Type B pancreatic cell (in vitro differentiated cells): ENCODE measurements around the gene TNFAIP3. TPM values are rescaled to one million over a fixed set of nuclear protein-coding genes. Genes with fewer than 3 reads are reported as not detected.

Experiments
- DNase-seq: peaks from one replicate; pipeline ENCODE4 v3.0.0; 2021; ENCODE audit warnings: mixed read lengths; ENCODE audit not compliant: unreplicated experiment; ENCODE audit errors: extremely low spot score
- H3K27ac Mint-ChIP-seq: 2 replicates; pipeline ENCODE4 v1.8.0; 2021; ENCODE audit warnings: mild to moderate bottlenecking, mixed read lengths
- H3K27me3 Mint-ChIP-seq: 2 replicates; pipeline ENCODE4 v1.8.0; 2021; ENCODE audit warnings: mixed read lengths
- H3K36me3 Mint-ChIP-seq: 2 replicates; pipeline ENCODE4 v1.8.0; 2021; ENCODE audit warnings: mixed read lengths
- H3K4me1 Mint-ChIP-seq: one replicate; pipeline ENCODE4 v1.8.0; 2021; ENCODE audit warnings: mixed read lengths; ENCODE audit not compliant: unreplicated experiment
- H3K4me3 Mint-ChIP-seq: 2 replicates; pipeline ENCODE4 v1.8.0; 2021; ENCODE audit warnings: mild to moderate bottlenecking, mixed read lengths
- H3K9me3 Mint-ChIP-seq: 2 replicates; pipeline ENCODE4 v1.8.0; 2021; ENCODE audit warnings: mixed read lengths
- total RNA-seq: library from RNA; stranded (reverse); gene quantifications from 2 replicates; pipeline ENCODE4 v1.2.1, GENCODE V29; 2021; ENCODE audit warnings: low replicate concordance
- TF ChIP-seq, protein P1 (sequence below): fragments of 200-600 bp; sonication (generic); conservative IDR thresholded peaks from 2 replicates; pipeline ENCODE4 v1.5.0; 2021; ENCODE audit warnings: antibody characterized with exemption, mild to moderate bottlenecking

The TNFAIP3 gene
- total RNA-seq, 1 donor from 2014 or later = 15.2 TPM

DNA sequence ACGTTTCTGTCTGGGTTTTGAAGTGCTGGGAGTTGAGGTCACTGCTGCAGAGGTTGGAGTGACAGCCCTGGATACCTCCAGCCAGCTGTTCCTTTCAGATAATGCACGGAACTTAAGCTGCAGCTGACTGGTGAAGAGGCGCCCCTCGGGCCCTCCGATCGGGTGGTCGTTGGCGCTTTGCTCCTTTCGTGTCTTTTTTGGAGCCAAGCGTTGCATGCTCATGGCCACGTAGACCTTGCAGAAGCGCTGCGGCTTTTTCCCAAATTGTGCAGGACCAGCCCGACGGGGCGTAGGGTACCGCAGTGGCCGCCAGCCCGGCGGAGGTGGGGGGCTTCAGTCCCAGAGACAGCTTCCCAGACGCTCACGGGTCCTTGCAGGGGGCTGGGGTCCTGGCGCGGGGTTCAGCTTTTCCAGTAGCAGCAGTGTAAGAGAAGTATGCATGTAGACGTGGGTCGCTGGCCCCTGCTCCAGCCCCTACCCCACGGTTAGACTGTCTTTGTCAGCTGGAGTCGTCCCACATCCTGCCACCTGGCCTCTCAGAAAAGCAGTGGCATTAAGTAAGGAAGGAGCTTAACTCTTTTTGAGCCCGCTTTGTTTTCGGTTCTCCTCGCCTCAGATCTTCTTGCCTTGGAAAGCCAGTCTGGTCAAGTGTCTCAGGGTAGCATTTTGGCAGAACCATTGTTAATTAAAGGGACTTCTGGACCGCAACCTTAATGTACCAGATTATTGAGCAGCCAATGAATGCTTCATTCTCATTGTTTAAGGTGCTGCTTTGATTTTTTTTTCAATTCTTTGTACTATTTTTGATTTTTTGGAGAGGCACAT is 838 bp downstream of the TNFAIP3 start:
- peaks cover 25% of the 10 kb centered on the region for H3K36me3 Mint-ChIP-seq
- peaks cover 27% of the 10 kb centered on the region for H3K4me1 Mint-ChIP-seq
- no peak for DNase-seq

DNA sequence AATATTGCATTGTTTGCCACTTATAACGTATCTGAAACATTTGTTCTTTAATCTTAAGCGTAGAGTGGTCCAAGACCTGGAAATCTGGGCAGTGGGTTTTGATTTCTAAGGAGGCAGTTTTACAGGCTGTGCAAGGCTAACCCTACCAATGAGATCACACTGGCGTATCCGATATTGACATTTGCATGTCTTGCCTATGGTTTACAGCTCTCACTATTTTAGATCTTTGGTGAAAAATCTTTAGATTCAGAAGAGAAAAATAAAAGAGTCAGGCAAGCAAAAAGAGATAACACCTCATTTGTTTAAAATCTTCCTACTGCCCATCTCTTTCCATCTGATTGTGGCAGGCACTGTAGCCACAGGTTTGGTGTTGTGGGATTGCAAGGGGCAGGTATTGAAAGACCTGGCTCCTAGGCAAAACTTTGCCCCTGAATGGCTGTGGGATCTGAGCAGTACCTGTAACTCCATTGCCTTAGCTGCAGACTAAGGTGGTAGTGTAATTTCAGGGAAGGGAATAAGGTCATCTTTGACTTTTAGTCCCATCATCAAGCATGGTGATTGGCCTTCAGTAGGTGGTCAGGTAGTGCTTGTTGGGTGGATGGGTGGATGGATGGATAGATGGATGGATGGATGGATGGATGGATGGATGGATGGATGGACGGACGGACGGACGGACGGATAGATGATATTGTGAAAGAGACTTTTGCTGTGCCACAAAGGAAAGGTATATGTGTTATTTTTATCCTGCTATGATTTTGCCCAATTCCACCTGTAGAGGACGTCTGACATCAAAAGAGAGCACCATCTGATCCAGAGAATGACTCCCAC is 1.9 kb downstream of the TNFAIP3 start:
- H3K27me3 Mint-ChIP-seq = peaks cover 9% of the 10 kb centered on the region
- peaks cover 29% of the 10 kb centered on the region for H3K36me3 Mint-ChIP-seq
- H3K9me3 Mint-ChIP-seq = peaks cover 7% of the 10 kb centered on the region
- no peak for DNase-seq
- TF ChIP-seq, protein P1, sequence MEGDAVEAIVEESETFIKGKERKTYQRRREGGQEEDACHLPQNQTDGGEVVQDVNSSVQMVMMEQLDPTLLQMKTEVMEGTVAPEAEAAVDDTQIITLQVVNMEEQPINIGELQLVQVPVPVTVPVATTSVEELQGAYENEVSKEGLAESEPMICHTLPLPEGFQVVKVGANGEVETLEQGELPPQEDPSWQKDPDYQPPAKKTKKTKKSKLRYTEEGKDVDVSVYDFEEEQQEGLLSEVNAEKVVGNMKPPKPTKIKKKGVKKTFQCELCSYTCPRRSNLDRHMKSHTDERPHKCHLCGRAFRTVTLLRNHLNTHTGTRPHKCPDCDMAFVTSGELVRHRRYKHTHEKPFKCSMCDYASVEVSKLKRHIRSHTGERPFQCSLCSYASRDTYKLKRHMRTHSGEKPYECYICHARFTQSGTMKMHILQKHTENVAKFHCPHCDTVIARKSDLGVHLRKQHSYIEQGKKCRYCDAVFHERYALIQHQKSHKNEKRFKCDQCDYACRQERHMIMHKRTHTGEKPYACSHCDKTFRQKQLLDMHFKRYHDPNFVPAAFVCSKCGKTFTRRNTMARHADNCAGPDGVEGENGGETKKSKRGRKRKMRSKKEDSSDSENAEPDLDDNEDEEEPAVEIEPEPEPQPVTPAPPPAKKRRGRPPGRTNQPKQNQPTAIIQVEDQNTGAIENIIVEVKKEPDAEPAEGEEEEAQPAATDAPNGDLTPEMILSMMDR = no peak
- H3K4me3 Mint-ChIP-seq = peak overlapping the region; percentile 93
- peaks cover 27% of the 10 kb centered on the region for H3K4me1 Mint-ChIP-seq
- peak overlapping the region; percentile 91 for H3K27ac Mint-ChIP-seq

More for the DNA sequence above, 838 bp downstream of the TNFAIP3 start:
- peaks cover 9% of the 10 kb centered on the region for H3K27me3 Mint-ChIP-seq
- peak overlapping the region; percentile 91 for H3K27ac Mint-ChIP-seq
- H3K4me3 Mint-ChIP-seq = peak overlapping the region; percentile 93
- H3K9me3 Mint-ChIP-seq = peaks cover 7% of the 10 kb centered on the region
- TF ChIP-seq, protein P1 = no peak

DNA sequence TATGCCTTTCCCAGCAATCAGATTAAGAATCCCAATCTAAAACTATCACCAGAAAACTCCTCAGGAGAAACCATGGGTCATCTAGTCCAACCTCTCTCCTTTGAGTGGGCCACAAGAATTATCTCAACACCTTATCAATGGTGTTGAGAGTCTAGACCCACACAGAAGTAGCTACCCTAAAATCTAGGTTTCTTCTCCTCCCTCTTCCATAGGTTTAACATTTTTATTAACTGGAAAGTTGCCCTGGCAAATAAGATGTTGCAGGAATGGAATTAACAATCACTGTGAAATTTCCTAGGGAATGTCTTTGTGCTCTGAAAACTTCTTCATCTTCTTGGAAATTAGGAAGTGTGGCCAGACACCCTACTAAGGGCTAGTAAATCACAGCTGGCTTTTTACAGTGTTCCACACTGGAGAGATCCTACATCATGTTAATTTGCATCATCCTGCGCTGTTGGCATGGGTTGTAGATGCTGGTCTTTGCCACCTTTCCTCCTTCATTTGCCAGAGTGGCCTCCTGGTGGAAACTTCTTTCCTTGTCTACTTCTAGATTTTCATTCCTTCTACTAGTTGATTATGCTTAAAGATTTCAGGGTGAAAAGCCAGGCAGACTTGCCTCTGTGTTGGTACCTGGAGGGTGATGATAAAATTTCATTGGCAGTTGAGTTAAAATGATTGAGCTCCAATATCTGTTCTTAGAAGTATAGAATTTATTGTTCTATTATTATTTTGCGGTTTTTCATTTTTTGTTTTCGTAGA is 2.7 kb downstream of the TNFAIP3 start:
- peaks cover 26% of the 10 kb centered on the region for H3K4me1 Mint-ChIP-seq
- H3K4me3 Mint-ChIP-seq = peak overlapping the region; percentile 93
- H3K36me3 Mint-ChIP-seq = peaks cover 28% of the 10 kb centered on the region

DNA sequence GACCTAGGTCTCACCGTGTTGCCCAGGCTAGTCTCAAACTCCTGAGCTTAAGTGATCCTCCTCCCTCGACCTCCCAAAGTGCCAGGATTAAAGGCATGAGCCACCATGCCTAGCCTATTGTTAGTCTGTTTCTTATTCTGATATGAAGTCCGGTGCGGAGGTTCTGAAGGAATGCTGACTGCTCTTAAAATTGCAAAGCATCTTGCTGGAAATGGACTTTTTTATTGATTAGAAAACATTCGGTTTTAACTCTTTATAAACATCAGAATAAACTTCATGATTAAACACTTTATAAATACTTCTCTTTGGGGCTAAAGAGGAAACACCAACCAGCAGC is 3.2 kb downstream of the TNFAIP3 start:
- no peak for DNase-seq
- H3K4me3 Mint-ChIP-seq = peak overlapping the region; percentile 93
- H3K27ac Mint-ChIP-seq = no peak overlapping the region

More for the DNA sequence above, 2.7 kb downstream of the TNFAIP3 start:
- Mint-ChIP-seq H3K9me3 (peaks cover 2% of the 10 kb centered on the region), H3K27me3 (peaks cover 9% of the 10 kb centered on the region), H3K27ac (peak overlapping the region; percentile 68)
- DNase-seq = no peak
- TF ChIP-seq, protein P1 = no peak

More for the DNA sequence above, 3.2 kb downstream of the TNFAIP3 start:
- Mint-ChIP-seq H3K36me3 (peaks cover 31% of the 10 kb centered on the region), H3K4me1 (peaks cover 23% of the 10 kb centered on the region), H3K27me3 (peaks cover 9% of the 10 kb centered on the region), H3K9me3 (no peaks in the 10 kb centered on the region)
- TF ChIP-seq, protein P1 = no peak
